GM21515 (cell line): ENCODE data around the gene APCDD1L.
"Not testable (repeated sequence)": the region's sequence is repeated elsewhere in the genome, so short reads cannot be mapped to it uniquely, and the experiment has no call there.

Experiments used
- ATAC-seq: cut with Tn5 transposase; IDR thresholded peaks from one replicate; pipeline ENCODE4 v1.9.1; 2021; ENCODE audit not compliant: unreplicated experiment

APCDD1L gene

GRCh38 chr20:58518387-58518786 lies 3.2 kb upstream of the APCDD1L start:
- ATAC-seq: no peak

- no peak for ATAC-seq
These were observed 622 bp downstream of the APCDD1L start for GRCh38 chr20:58514321-58515232.

- no peak for ATAC-seq
These were observed 1.5 kb downstream of the APCDD1L start for GRCh38 chr20:58513580-58514285.

DNA sequence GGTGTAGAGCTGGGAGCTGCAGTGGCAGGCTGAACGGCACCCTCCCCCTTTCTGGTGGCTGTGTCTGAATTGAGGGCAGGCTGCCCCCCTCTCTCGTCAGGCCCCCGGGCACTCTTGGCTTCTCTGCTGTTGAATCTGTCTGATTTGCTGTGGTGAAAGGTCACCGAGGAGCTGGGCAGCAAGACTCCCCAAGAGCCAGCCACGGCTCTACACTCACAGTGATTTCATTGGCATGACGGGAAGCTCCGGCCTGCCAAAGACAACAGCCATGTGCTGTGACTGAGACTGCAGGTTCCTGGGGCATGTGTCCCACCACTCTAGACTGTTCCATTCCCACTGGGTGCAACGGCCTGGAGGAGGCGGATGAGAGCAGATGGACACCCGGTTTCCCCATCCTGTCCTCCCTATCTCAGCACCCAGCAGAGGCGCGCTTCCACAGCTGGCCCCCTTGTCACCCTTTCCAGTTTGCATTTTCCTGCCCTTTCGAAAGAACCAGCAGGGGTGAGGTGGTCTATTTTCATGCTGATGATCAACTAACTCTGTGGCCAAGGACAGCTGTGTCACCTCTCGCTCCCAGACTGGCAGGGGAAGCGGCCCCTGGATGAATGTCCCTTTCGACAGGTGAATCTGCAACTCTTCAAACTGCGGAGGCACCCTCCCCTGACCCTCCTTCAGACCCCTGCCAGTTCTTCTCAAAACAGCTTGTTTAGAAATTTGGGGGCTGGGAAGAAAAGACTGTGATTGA lies 2.2 kb downstream of the APCDD1L start:
- ATAC-seq: no peak

- no peak for ATAC-seq
These were observed 3.3 kb downstream of the APCDD1L start for GRCh38 chr20:58511861-58512260.

DNA sequence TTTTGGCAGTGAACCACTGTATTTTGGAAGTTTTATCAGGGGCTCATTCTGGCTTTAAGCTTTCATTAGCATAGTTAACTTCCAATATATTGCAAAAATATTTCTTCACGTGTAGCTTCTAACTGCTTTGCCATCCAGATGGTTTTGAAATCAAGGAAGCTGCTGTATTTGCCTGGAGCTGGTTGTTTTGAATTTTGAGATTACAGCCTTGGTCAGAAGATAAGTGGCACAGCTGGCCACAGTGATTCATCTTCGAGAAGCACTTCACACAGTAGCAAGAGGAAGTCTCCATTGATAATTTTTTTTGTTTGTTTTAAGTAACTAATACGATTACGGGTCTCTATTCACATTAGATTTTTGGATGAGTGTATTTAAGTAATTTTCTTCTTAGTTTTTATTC lies 3.8 kb downstream of the APCDD1L start:
- ATAC-seq: no peak

GRCh38 chr20:58510921-58511320 lies 4.3 kb downstream of the APCDD1L start:
- no peak for ATAC-seq

- no peak for ATAC-seq
These were observed 6.3 kb downstream of the APCDD1L start for GRCh38 chr20:58508762-58509395.

- not testable (repeated sequence) for ATAC-seq
These were observed 8.2 kb downstream of the APCDD1L start for GRCh38 chr20:58506999-58507398.

DNA sequence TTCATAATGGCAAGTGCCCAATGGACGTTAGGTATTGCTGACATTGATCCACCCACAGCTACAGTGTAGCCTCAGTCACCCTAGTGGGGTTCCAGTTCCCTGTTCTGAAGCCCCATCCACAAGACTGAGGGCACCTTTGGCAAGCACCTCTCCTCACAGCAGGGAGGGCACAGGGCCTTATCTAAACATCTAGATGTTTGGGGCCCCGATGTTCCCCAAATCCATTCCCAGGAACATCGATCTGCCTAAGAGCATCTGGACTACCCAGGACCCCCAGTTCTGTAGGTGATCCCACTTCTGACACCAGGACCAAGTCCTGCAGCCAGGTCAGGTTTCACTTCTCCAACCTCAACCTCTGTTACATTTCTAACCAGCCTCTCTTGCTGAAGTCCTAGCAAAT lies 10.6 kb downstream of the APCDD1L start:
- no peak for ATAC-seq

- ATAC-seq: no peak
These were observed 11.5 kb downstream of the APCDD1L start for GRCh38 chr20:58503668-58504067.

- no peak for ATAC-seq
These were observed 14.9 kb downstream of the APCDD1L start for GRCh38 chr20:58500256-58500655.

GRCh38 chr20:58498470-58499068 lies 16.6 kb downstream of the APCDD1L start:
- ATAC-seq: no peak

DNA sequence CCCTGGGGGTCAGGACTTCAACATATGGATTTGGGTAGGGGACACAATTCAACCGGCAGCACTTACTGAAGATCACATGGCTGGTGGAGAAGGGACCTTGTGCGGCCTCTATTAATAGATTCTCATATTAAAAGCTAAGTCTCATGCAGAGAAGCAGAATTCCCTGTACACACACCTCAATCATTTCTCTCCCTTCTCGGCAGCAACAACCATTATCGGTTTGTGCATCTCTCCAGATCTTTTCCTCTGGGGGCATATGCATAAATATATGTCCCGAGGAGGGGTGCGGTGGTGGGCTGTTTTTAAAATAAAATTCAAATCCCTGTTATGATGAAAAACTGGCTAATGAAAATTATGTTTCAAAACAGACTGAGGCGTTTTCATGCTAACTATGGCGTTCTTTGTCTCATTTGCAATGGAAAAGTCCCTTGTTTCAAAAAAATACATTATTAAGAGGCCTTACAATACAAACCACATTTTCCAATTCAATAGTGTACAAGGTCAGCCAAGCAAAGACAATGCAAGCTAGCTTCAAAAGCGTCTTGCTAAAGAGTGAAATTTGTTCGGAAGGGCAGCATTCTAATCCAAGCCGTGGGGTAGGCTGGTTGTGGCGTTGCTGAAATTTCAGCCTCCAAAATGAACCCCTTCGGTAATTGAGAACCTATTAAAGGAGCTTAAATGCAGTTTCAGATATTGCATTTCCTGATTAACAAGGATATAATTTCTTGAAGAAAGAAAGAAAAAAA lies 17.3 kb downstream of the APCDD1L start:
- no peak for ATAC-seq

GRCh38 chr20:58497076-58497641 lies 18.0 kb downstream of the APCDD1L start:
- ATAC-seq: no peak

DNA sequence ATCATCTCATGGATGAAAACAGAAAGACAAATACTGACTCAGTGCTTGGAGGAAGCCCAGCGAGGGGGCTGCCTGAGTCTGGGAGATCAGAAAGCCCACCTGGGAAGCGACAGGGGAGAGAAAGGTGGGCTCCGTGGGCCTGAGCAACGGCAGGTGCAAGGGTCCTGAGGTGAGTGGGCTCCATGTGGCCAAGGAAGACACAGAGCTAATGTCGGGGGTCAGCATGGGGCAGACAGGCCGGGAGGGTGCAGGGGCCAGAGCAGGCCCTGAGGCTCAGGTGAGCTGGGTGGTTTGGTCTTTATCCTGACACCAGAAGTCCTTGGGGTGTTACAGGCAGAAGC lies 18.8 kb downstream of the APCDD1L start:
- no peak for ATAC-seq

- no peak for ATAC-seq
These were observed 19.4 kb downstream of the APCDD1L start for GRCh38 chr20:58495623-58496428.

- ATAC-seq: no peak
These were observed 20.1 kb downstream of the APCDD1L start for GRCh38 chr20:58494923-58495622.
